Measurements from ENCODE around the gene SLC28A3. TPM values are rescaled to one million over a fixed set of nuclear protein-coding genes. Genes with fewer than 3 reads are reported as not detected.

The SLC28A3 gene
- total RNA-seq, 4 donors from 2014 or later, result 7.1 to 40.1 (median 10.9) TPM

GRCh38 chr9:84297162-84297821, 43.3 kb downstream of the SLC28A3 start:
- Histone ChIP-seq H3K4me3 (no peak overlapping the region), H3K27ac (no peak overlapping the region), H3K36me3 (no peaks in the 10 kb centered on the region), H3K27me3 (no peaks in the 10 kb centered on the region), H3K4me1 (no peaks in the 10 kb centered on the region), H3K9me3 (no peaks in the 10 kb centered on the region)
- TF ChIP-seq CTCF (IDR thresholded peaks at IDR 0.05), result no peak
- WGBS, result 91% methylated on average over 4 of the region's 4 CpGs
- no peak for DNase-seq (ENCODE audit: low spot score in 2 of 2)

GRCh38 chr9:84296146-84296843, 44.3 kb downstream of the SLC28A3 start:
- no peak overlapping the region for H3K4me3 ChIP-seq
- H3K27me3 ChIP-seq, result no peaks in the 10 kb centered on the region
- TF ChIP-seq CTCF (IDR thresholded peaks at IDR 0.05), result no peak
- TF ChIP-seq EP300 (IDR thresholded peaks at IDR 0.05), result no peak
- no peak for TF ChIP-seq POLR2A (IDR thresholded peaks at IDR 0.05)
- no peak for TF ChIP-seq POLR2AphosphoS5 (IDR thresholded peaks at IDR 0.05)
- H3K9me3 ChIP-seq, result no peaks in the 10 kb centered on the region
- H3K36me3 ChIP-seq, result no peaks in the 10 kb centered on the region
- DNase-seq (ENCODE audit: low spot score in 2 of 2), result no peak
- no peak overlapping the region for H3K27ac ChIP-seq
- 66% methylated on average over 7 of the region's 7 CpGs for WGBS
- H3K4me1 ChIP-seq, result no peaks in the 10 kb centered on the region

- Histone ChIP-seq H3K9me3 (no peaks in the 10 kb centered on the region), H3K36me3 (no peaks in the 10 kb centered on the region), H3K4me1 (no peaks in the 10 kb centered on the region), H3K27me3 (no peaks in the 10 kb centered on the region), H3K4me3 (no peak overlapping the region), H3K27ac (no peak overlapping the region)
- TF ChIP-seq POLR2A (IDR thresholded peaks at IDR 0.05) (no peak), CTCF (IDR thresholded peaks at IDR 0.05) (no peak), EP300 (IDR thresholded peaks at IDR 0.05) (no peak), POLR2AphosphoS5 (IDR thresholded peaks at IDR 0.05) (no peak)
- DNase-seq (ENCODE audit: low spot score in 2 of 2), result no peak
- WGBS, result 92% methylated on average over 5 of the region's 5 CpGs
Measured at GRCh38 chr9:84294241-84294950, 46.2 kb downstream of the SLC28A3 start.

- H3K4me3 ChIP-seq, result no peak overlapping the region
- peaks cover 4% of the 10 kb centered on the region for H3K27me3 ChIP-seq
- DNase-seq (ENCODE audit: low spot score in 2 of 2), result no peak
- no peaks in the 10 kb centered on the region for H3K4me1 ChIP-seq
- H3K9me3 ChIP-seq, result no peaks in the 10 kb centered on the region
- no peak overlapping the region for H3K27ac ChIP-seq
- WGBS, result 83% methylated on average over 4 of the region's 4 CpGs
- H3K36me3 ChIP-seq, result no peaks in the 10 kb centered on the region
- TF ChIP-seq POLR2AphosphoS5 (IDR thresholded peaks at IDR 0.05), result no peak
- TF ChIP-seq CTCF (IDR thresholded peaks at IDR 0.05), result no peak
- no peak for TF ChIP-seq EP300 (IDR thresholded peaks at IDR 0.05)
- no peak for TF ChIP-seq POLR2A (IDR thresholded peaks at IDR 0.05)
Measured at GRCh38 chr9:84293001-84293798, 47.4 kb downstream of the SLC28A3 start.

Data from suprapubic skin (tissue), 4 donors.